HCT116 (cell line): Measurements from ENCODE around the gene RRAGD. TPM values are rescaled to one million over a fixed set of nuclear protein-coding genes. Genes with fewer than 3 reads are reported as not detected.
A peak's percentile ranks its signal among the peaks of the same experiment; 100 is the strongest.

ENCODE experiments used
- ATAC-seq: fragments of 200-7000 bp; cut with Tn5 transposase; 2 replicates; pipeline ENCODE4 v1.9.1; 2020; ENCODE audit warnings: mild to moderate bottlenecking, moderate library complexity
- BruUV-seq: library from RNA; stranded (reverse); fragments of 400-500 nt; replicated peaks from 2 replicates; lab custom pipeline; 2021; lab: Mats Ljungman, UMichigan
- CTCF ChIA-PET: fragments of 300-600 bp; sonication (Branson Sonifier 250); formaldehyde crosslinking; loops from one replicate; lab custom pipeline; 2021; ENCODE audit warnings: antibody characterized with exemption; lab: Charles Lee
- POLR2A ChIA-PET: fragments of 300-600, 350-600 bp; sonication (Branson Sonifier 250); formaldehyde crosslinking; loops from one replicate; lab custom pipeline; 2021; ENCODE audit warnings: antibody characterized with exemption; lab: Charles Lee
- RAD21 ChIA-PET, 2 experiments: fragments of 300-600 bp; sonication (Branson Sonifier 250); formaldehyde crosslinking; loops; one replicate each; lab custom pipeline; 2023; ENCODE audit warnings: low total read pairs in 2 of 2; ENCODE audit not compliant: uncharacterized antibody in 2 of 2, unreplicated experiment in 2 of 2, low non-redundant PET in 1 of 2; lab: Charles Lee
- DNase-seq: peaks from one replicate; pipeline ENCODE4 v3.0.0-alpha.2; 2010; ENCODE audit warnings: low read depth, low spot score
- H2AFZ ChIP-seq: fragments of 200-600 bp; shearing (Covaris generic), sonication (generic); 2 replicates; pipeline ENCODE4 v1.6.1; 2017; ENCODE audit warnings: low read depth, mixed run types, mixed read lengths, antibody characterized with exemption, low read length; ENCODE audit not compliant: poor library complexity, severe bottlenecking
- H3K27ac ChIP-seq: 2 replicates; pipeline ENCODE4 v1.5.1; 2012; ENCODE audit warnings: low read depth, low read length
- H3K27me3 ChIP-seq: fragments of 200-600 bp; sonication (generic); 2 replicates; pipeline ENCODE4 v1.6.1; 2016; ENCODE audit warnings: mixed run types, low read length, mixed read lengths; ENCODE audit not compliant: insufficient read depth
- H3K36me3 ChIP-seq, 2 experiments: fragments of 200-500 bp in 1 of 2; fragments of 200-600 bp in 1 of 2; sonication (Bioruptor generic) in 1 of 2; sonication (generic) in 1 of 2; 2 replicates each; pipeline versions ENCODE4 v1.5.1 to v1.6.1; 2014 to 2016; ENCODE audit warnings: low read length in 2 of 2, inconsistent platforms in 1 of 2, mixed read lengths in 1 of 2, mixed run types in 1 of 2; ENCODE audit not compliant: insufficient read depth in 2 of 2, control insufficient read depth in 1 of 2
- H3K4me1 ChIP-seq, 2 experiments: fragments of 200-600 bp in 1 of 2; sonication (generic) in 1 of 2; 2 replicates each; pipeline versions ENCODE4 v1.5.1 to v1.6.1; 2012 to 2017; ENCODE audit warnings: low read length in 2 of 2, inconsistent platforms in 1 of 2, mild to moderate bottlenecking in 1 of 2, mixed read lengths in 1 of 2, mixed run types in 1 of 2, moderate library complexity in 1 of 2; ENCODE audit not compliant: insufficient read depth in 2 of 2, control insufficient read depth in 1 of 2
- H3K4me2 ChIP-seq: fragments of 200-600 bp; sonication (generic); 2 replicates; pipeline ENCODE4 v1.6.1; 2017; ENCODE audit warnings: mixed run types, low read length, mixed read lengths
- H3K4me3 ChIP-seq, 2 experiments: fragments of 200-600 bp in 1 of 2; sonication (generic) in 1 of 2; replicated peaks in 1 of 2; 2 replicates each; pipeline ENCODE4 v1.5.1; 2011 to 2016; ENCODE audit warnings: low read length in 2 of 2, control low read depth in 1 of 2, low read depth in 1 of 2, mild to moderate bottlenecking in 1 of 2, mixed read lengths in 1 of 2, mixed run types in 1 of 2
- H3K79me2 ChIP-seq: fragments of 200-600 bp; sonication (generic); 2 replicates; pipeline ENCODE4 v1.6.1; 2017; ENCODE audit warnings: mild to moderate bottlenecking, mixed run types, low read length, moderate library complexity, mixed read lengths; ENCODE audit not compliant: insufficient read depth
- H3K9ac ChIP-seq: fragments of 200-600 bp; sonication (generic); 2 replicates; pipeline ENCODE4 v1.6.1; 2016; ENCODE audit warnings: low read length, mixed read lengths
- H3K9me2 ChIP-seq: fragments of 200-600 bp; sonication (generic), shearing (Covaris generic); 2 replicates; pipeline ENCODE4 v1.6.1; 2017; ENCODE audit warnings: mixed run types, mild to moderate bottlenecking, moderate library complexity; ENCODE audit not compliant: insufficient read depth
- H3K9me3 ChIP-seq, 2 experiments: fragments of 200-500 bp in 1 of 2; fragments of 200-600 bp in 1 of 2; sonication (Bioruptor generic) in 1 of 2; sonication (generic) in 1 of 2; 2 replicates each; pipeline ENCODE4 v1.6.1; 2014 to 2017; ENCODE audit warnings: low read length in 2 of 2, mixed read lengths in 2 of 2, inconsistent platforms in 1 of 2, low read depth in 1 of 2, mild to moderate bottlenecking in 1 of 2, mixed run types in 1 of 2, moderate library complexity in 1 of 2; ENCODE audit not compliant: control insufficient read depth in 1 of 2, insufficient read depth in 1 of 2
- H4K20me1 ChIP-seq: fragments of 200-600 bp; sonication (generic), shearing (Covaris generic); 2 replicates; pipeline ENCODE4 v1.6.1; 2017; ENCODE audit warnings: mixed run types, mild to moderate bottlenecking, moderate library complexity; ENCODE audit not compliant: insufficient read depth
- CBX3 ChIP-seq: IDR thresholded peaks from 2 replicates; pipeline ENCODE4 v1.6.1; 2012; ENCODE audit warnings: low read depth
- EGR1 ChIP-seq: IDR thresholded peaks from 2 replicates; pipeline ENCODE4 v1.6.1; 2012; ENCODE audit warnings: low read depth
- ELF1 ChIP-seq: IDR thresholded peaks from 2 replicates; pipeline ENCODE4 v1.6.1; 2012; ENCODE audit warnings: low read depth, borderline replicate concordance
- EZH2 ChIP-seq: fragments of 200-600 bp; sonication (generic); IDR thresholded peaks from 2 replicates; pipeline ENCODE4 v1.6.1; 2017; ENCODE audit warnings: antibody characterized with exemption, mixed run types
- FOSL1 ChIP-seq: IDR thresholded peaks from 2 replicates; pipeline ENCODE4 v1.6.1; 2012; ENCODE audit warnings: low read depth
- JUND ChIP-seq: IDR thresholded peaks from 2 replicates; pipeline ENCODE4 v1.6.1; 2012
- POLR2A ChIP-seq: IDR thresholded peaks from 2 replicates; pipeline ENCODE4 v1.7.0; 2011; ENCODE audit warnings: borderline replicate concordance; ENCODE audit not compliant: insufficient read depth, insufficient read length; ENCODE audit errors: extremely low read depth
- REST ChIP-seq: IDR thresholded peaks from 2 replicates; pipeline ENCODE4 v1.6.1; 2012; ENCODE audit warnings: low read depth
- SP1 ChIP-seq: IDR thresholded peaks from 2 replicates; pipeline ENCODE4 v1.6.1; 2012; ENCODE audit warnings: low read depth
- YY1 ChIP-seq: IDR thresholded peaks from 2 replicates; pipeline ENCODE4 v1.6.1; 2011; ENCODE audit warnings: low read length, low read depth, moderate library complexity, mild to moderate bottlenecking; ENCODE audit not compliant: insufficient replicate concordance; ENCODE audit errors: extremely low read depth
- ZNF274 ChIP-seq: fragments of 200-500 bp; sonication (Bioruptor generic); IDR thresholded peaks from 2 replicates; pipeline ENCODE4 v1.6.1; 2014; ENCODE audit warnings: mild to moderate bottlenecking, low read depth, low read length, inconsistent platforms
- intact Hi-C: fragments of 100-400 bp; cut with micrococcal nuclease; formaldehyde crosslinking; loops from 2 replicates; pipeline ENCODE4 v1.10.0; 2022
- total RNA-seq: library from RNA; stranded (reverse); gene quantifications from one replicate; pipeline ENCODE4 v1.2.1, GENCODE V29; 2021; ENCODE audit not compliant: unreplicated experiment

Gene RRAGD
- total RNA-seq, 1 experiment from 2014 or later: 15.9 TPM

GRCh38 chr6:89411145-89412070 lies 665 bp downstream of the RRAGD start:
- no peaks in the 10 kb centered on the region for H4K20me1 ChIP-seq
- H3K79me2 ChIP-seq: 0 out of 2 replicates have a peak, but pooled peaks cover 3% of the 10 kb centered on the region
- no peak for DNase-seq
- RAD21 ChIA-PET: no interaction called here
- peak overlapping the region; percentile 92 for H3K4me2 ChIP-seq
- no peaks in the 10 kb centered on the region for H3K27me3 ChIP-seq
- no peak overlapping the region; the same call in 1 of the 2 replicates for H3K27ac ChIP-seq
- no peaks in the 10 kb centered on the region for H3K9me3 ChIP-seq
- H3K36me3 ChIP-seq: no peaks in the 10 kb centered on the region
- H3K4me1 ChIP-seq: peaks cover 10 to 20% of the 10 kb centered on the region in 2 experiments; a peak in 3 of 4 replicates
- peak overlapping the region; percentile 91 for H2AFZ ChIP-seq
- ATAC-seq: peak; percentile 72
- intact Hi-C loops: no loop called here
- TF ChIP-seq YY1 (no peak), POLR2A (no peak), EGR1 (no peak), JUND (no peak), EZH2 (no peak), REST (no peak), ZNF274 (no peak), FOSL1 (no peak), CBX3 (no peak), SP1 (no peak), ELF1 (no peak)
- TF ChIP-seq, all 23 proteins: peak for 0
- CTCF ChIA-PET: no interaction called here
- Histone ChIP-seq H3K4me3 (peak overlapping the region; percentile 51 to 64), H3K9ac (peak overlapping the region; percentile 56), H3K9me2 (no peaks in the 10 kb centered on the region)
- TSS peak; percentile 53 for BruUV-seq
- POLR2A ChIA-PET: no interaction called here
